ENCODE measurements around the gene ZXDC.
A peak's percentile ranks its signal among the peaks of the same experiment; 100 is the strongest.

DNA sequence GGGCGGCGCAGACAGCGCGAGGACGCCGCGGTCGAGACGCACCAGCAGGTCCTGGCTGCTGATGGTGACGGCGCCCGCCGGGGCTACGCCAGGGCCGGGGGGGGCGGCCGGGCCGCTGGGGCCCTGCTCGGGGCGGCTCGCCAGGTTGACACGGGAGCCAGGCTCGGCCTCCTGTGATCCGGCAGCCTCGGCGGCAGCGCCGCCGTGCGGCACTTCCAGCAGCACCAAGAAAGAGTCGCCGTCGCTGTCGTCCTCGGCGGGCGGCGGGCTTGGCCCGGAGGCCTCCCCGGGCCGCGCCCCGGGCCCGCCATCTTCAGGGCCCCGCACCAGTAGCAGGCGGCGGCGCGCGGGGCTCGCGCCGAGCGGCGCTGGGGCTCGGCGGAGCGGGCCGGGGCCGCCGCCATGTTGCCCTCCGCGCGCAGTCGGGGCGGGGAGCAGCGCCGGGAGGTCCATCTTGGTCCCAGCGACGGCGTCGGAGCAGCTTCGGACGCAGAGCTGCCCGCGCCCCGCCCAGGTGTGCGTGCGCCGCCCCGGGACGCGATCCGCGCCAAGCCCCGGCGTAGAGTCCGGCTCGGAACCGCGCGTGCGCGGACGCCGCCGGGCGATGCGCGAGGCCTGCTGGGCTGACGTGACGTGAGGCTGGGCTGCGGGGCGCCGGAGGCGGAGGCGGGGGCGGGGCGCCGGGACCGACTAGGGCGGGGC lies at the start of gene ZXDC:
- peak in 3 of 4 donors; percentile 46 to 84 (median 82) for TF ChIP-seq POLR2A (IDR thresholded peaks at IDR 0.05)
- TF ChIP-seq, protein P1, sequence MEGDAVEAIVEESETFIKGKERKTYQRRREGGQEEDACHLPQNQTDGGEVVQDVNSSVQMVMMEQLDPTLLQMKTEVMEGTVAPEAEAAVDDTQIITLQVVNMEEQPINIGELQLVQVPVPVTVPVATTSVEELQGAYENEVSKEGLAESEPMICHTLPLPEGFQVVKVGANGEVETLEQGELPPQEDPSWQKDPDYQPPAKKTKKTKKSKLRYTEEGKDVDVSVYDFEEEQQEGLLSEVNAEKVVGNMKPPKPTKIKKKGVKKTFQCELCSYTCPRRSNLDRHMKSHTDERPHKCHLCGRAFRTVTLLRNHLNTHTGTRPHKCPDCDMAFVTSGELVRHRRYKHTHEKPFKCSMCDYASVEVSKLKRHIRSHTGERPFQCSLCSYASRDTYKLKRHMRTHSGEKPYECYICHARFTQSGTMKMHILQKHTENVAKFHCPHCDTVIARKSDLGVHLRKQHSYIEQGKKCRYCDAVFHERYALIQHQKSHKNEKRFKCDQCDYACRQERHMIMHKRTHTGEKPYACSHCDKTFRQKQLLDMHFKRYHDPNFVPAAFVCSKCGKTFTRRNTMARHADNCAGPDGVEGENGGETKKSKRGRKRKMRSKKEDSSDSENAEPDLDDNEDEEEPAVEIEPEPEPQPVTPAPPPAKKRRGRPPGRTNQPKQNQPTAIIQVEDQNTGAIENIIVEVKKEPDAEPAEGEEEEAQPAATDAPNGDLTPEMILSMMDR (IDR thresholded peaks at IDR 0.05) = peak in 5 of 6 experiments; percentile 7 to 48 (median 39)

Data from esophagus squamous epithelium (tissue), 4 donors.